K562 (cell line): ENCODE measurements around the gene CDC123. TPM values are rescaled to one million over a fixed set of nuclear protein-coding genes. Genes with fewer than 3 reads are reported as not detected.

ENCODE experiments used
- ATAC-seq: fragments of 200-7000 bp; cut with Tn5 transposase; 3 replicates; pipeline ENCODE4 v1.9.1; 2020; ENCODE audit warnings: moderate library complexity
- BruUV-seq: library from RNA; stranded (reverse); fragments of 400-500 nt; replicated peaks from 2 replicates; lab custom pipeline; 2021; lab: Mats Ljungman, UMichigan
- CTCF ChIA-PET: fragments of 300-600 bp; formaldehyde crosslinking; extraction: SDS; loops from one replicate; lab custom pipeline; 2021; ENCODE audit warnings: low intra/inter-chr PET ratio; lab: Yijun Ruan, JAX
- POLR2A ChIA-PET: fragments of 300-600, 350-650 bp; sonication (Branson Sonifier 250); formaldehyde crosslinking; extraction: SDS; loops from one replicate; lab custom pipeline; 2021; ENCODE audit warnings: antibody characterized with exemption, inconsistent platforms; lab: Yijun Ruan, JAX
- DNase-seq, 4 experiments: peaks; one replicate each; pipeline versions ENCODE4 v3.0.0 to v3.0.0-alpha.2; 2011 to 2018; ENCODE audit warnings: low spot score in 3 of 4, mixed read lengths in 3 of 4; ENCODE audit errors: extremely low read depth in 1 of 4
- FAIRE-seq: peaks from 2 replicates; lab custom pipeline; 2011; peaks lifted over from hg19 to GRCh38; lab: Jason Lieb, UNC
- H2AFZ ChIP-seq: 2 replicates; pipeline ENCODE4 v1.6.0; 2011; ENCODE audit warnings: low read depth, low read length, control low read depth, inconsistent platforms
- H3K27ac ChIP-seq: fragments of 200-600 bp; 3 replicates; pipeline ENCODE4 v1.8.0; 2011; ENCODE audit warnings: low read depth, mild to moderate bottlenecking, control low read depth, inconsistent platforms, low read length, moderate library complexity, mixed read lengths; ENCODE audit errors: extremely low read depth
- H3K27me3 ChIP-seq, 2 experiments: fragments of 300-600 bp in 1 of 2; 2 replicates in 1 of 2; 3 replicates in 1 of 2; pipeline versions ENCODE4 v1.6.0 to v1.8.0; 2011; ENCODE audit warnings: inconsistent platforms in 2 of 2, low read length in 2 of 2, mild to moderate bottlenecking in 1 of 2, mixed read lengths in 1 of 2, moderate library complexity in 1 of 2; ENCODE audit not compliant: control insufficient read depth in 2 of 2, insufficient read depth in 2 of 2
- H3K36me3 ChIP-seq: fragments of 300-600 bp; 3 replicates; pipeline ENCODE4 v1.8.0; 2011; ENCODE audit warnings: mild to moderate bottlenecking, low read length, inconsistent platforms; ENCODE audit not compliant: control insufficient read depth, insufficient read depth
- H3K4me1 ChIP-seq, 2 experiments: fragments of 200-600 bp in 1 of 2; replicated peaks in 1 of 2; 2 replicates in 1 of 2; 3 replicates in 1 of 2; pipeline versions ENCODE4 v1.5.1 to v1.8.0; 2011; ENCODE audit warnings: inconsistent platforms in 2 of 2, low read length in 2 of 2, mild to moderate bottlenecking in 1 of 2, mixed read lengths in 1 of 2, moderate library complexity in 1 of 2; ENCODE audit not compliant: control insufficient read depth in 2 of 2, insufficient read depth in 2 of 2
- H3K4me2 ChIP-seq: 2 replicates; pipeline ENCODE4 v1.6.1; 2011; ENCODE audit warnings: low read length, control low read depth, inconsistent platforms, mixed read lengths; ENCODE audit not compliant: insufficient read depth
- H3K4me3 ChIP-seq: fragments of 200-600 bp; sonication (generic), shearing (Covaris generic); 2 replicates; pipeline ENCODE4 v1.5.1; 2016; ENCODE audit warnings: control low read depth, inconsistent platforms
- H3K79me2 ChIP-seq: fragments of 200-600 bp; 3 replicates; pipeline ENCODE4 v1.8.0; 2011; ENCODE audit warnings: low read length, inconsistent platforms; ENCODE audit not compliant: control insufficient read depth, insufficient read depth
- H3K9ac ChIP-seq, 2 experiments: 2 replicates each; pipeline versions ENCODE4 v1.6.0 to v1.6.1; 2011; ENCODE audit warnings: low read depth in 2 of 2, low read length in 2 of 2, control low read depth in 1 of 2, inconsistent platforms in 1 of 2, mild to moderate bottlenecking in 1 of 2, mixed read lengths in 1 of 2; ENCODE audit not compliant: insufficient read depth in 1 of 2
- H3K9me1 ChIP-seq: one replicate; pipeline ENCODE4 v1.6.0; 2011; ENCODE audit warnings: inconsistent platforms, mild to moderate bottlenecking, low read length, moderate library complexity; ENCODE audit not compliant: control insufficient read depth, insufficient read depth
- H3K9me3 ChIP-seq: replicated peaks from 2 replicates; pipeline ENCODE4 v1.5.1; 2011; ENCODE audit warnings: low read depth, low read length, inconsistent platforms; ENCODE audit not compliant: control insufficient read depth, insufficient read depth
- H4K20me1 ChIP-seq: replicated peaks from 2 replicates; pipeline ENCODE4 v1.6.1; 2011; ENCODE audit warnings: low read length, inconsistent platforms, mixed read lengths; ENCODE audit not compliant: control insufficient read depth, insufficient read depth
- FOXO4 ChIP-seq: fragments of 450-650 bp; formaldehyde crosslinking; IDR thresholded peaks from 2 replicates; pipeline ENCODE4 v1.4.0; 2020; ENCODE audit warnings: mild to moderate bottlenecking, moderate library complexity
- GABPB1 ChIP-seq: sonication (generic); formaldehyde crosslinking; IDR thresholded peaks from 2 replicates; pipeline ENCODE4 v1.8.0; 2022; ENCODE audit warnings: mild to moderate bottlenecking, missing genetic modification reagents
- MNT ChIP-seq, 2 experiments: fragments of 450-650 bp; conservative IDR thresholded peaks; 2 replicates each; pipeline ENCODE4 v1.6.1; 2017; ENCODE audit warnings: mild to moderate bottlenecking in 2 of 2, moderate library complexity in 2 of 2
- NUFIP1 ChIP-seq: fragments of 450-650 bp; IDR thresholded peaks from 2 replicates; pipeline ENCODE4 v1.6.1; 2018; ENCODE audit not compliant: partially characterized antibody
- TAF15 ChIP-seq: fragments of 200-400 bp; formaldehyde crosslinking; IDR thresholded peaks from 2 replicates; pipeline ENCODE4 v1.6.1; 2017; ENCODE audit warnings: mild to moderate bottlenecking, low read depth, low read length, moderate library complexity
- ZNF197 ChIP-seq: fragments of 200-800 bp; sonication (Bioruptor generic); IDR thresholded peaks from 2 replicates; pipeline ENCODE4 v1.6.1; 2016; ENCODE audit warnings: low read depth, missing genetic modification characterization, missing compliant biosample characterization
- ZNF561 ChIP-seq: fragments of 450-650 bp; formaldehyde crosslinking; conservative IDR thresholded peaks from 2 replicates; pipeline ENCODE4 v1.4.0; 2020; ENCODE audit warnings: mild to moderate bottlenecking, moderate library complexity
- ZNF707 ChIP-seq: fragments of 250-450 bp; sonication (Bioruptor Pico); conservative IDR thresholded peaks from 2 replicates; pipeline ENCODE4 v1.8.0; 2022; ENCODE audit warnings: inconsistent platforms, mild to moderate bottlenecking, moderate library complexity
- ZSCAN32 ChIP-seq: fragments of 450-650 bp; formaldehyde crosslinking; IDR thresholded peaks from 2 replicates; pipeline ENCODE4 v1.4.0; 2020; ENCODE audit warnings: mild to moderate bottlenecking, moderate library complexity
- WGBS: fragments of 100-300 bp; shearing (Covaris generic); methylation state at CpG from one replicate; pipeline ENCODE4 v1.1.6; 2016; ENCODE audit warnings: low coverage, mixed read lengths; ENCODE audit not compliant: insufficient coverage; ENCODE audit errors: missing lambda C conversion rate; 5-methylcytosine and 5-hydroxymethylcytosine counted together
- in situ Hi-C: fragments of 300-500 bp; cut with MboI; formaldehyde crosslinking; loops from 4 replicates; pipeline ENCODE4 v1.15.0; 2018; ENCODE audit warnings: inconsistent platforms, mixed read lengths
- intact Hi-C: fragments of 100-400 bp; cut with micrococcal nuclease; formaldehyde crosslinking; loops from 2 replicates; pipeline ENCODE4 v1.14.2; 2022
- polyA plus RNA-seq, 8 experiments: library from polyadenylated mRNA; depleted of rRNA in 4 of 8; stranded (reverse) in 5 of 8; unstranded in 3 of 8; fragments of >200 nt; fragmentation: Nextera tagmentation in 2 of 8; fragmentation: Illumina TruSeq in 1 of 8; extraction: Ambion mirVana in 2 of 8; extraction: Trizol in 1 of 8; gene quantifications; 2 replicates each; pipeline versions ENCODE4 v1.2.1 to v1.2.3, GENCODE V29; 2011 to 2014; ENCODE audit warnings: inconsistent platforms in 1 of 8, missing spikeins in 1 of 8
- total RNA-seq, 7 experiments: library from RNA; depleted of rRNA in 6 of 7; stranded (reverse); fragments of >200 nt in 6 of 7; fragmentation: Illumina TruSeq in 2 of 7; extraction: Trizol in 2 of 7; gene quantifications; 2 replicates each; pipeline versions ENCODE4 v1.2.1 to v1.2.3, GENCODE V29; 2011 to 2021; ENCODE audit warnings: low replicate concordance in 1 of 7

Gene CDC123
- total and polyA plus RNA-seq, 9 of the 15 experiments (the other 6 are each of a cell fraction or from before 2014, with no cell fraction given): 137 to 288 (median 175) TPM

GRCh38 chr10:12255048-12255447, 59.1 kb downstream of the CDC123 start:
- in situ Hi-C loops: no loop called here
- no peak for TF ChIP-seq FOXO4 (CRISPR knock-in tag)
- no peak for TF ChIP-seq ZNF197 (CRISPR knock-in tag)
- TF ChIP-seq MNT (conservative IDR thresholded peaks at IDR 0.05): no peak
- no peak for TF ChIP-seq TAF15
- no peak for TF ChIP-seq NUFIP1
- no peak for TF ChIP-seq ZNF561 (CRISPR knock-in tag)
- no peak for TF ChIP-seq ZSCAN32 (CRISPR knock-in tag)
- TF ChIP-seq ZNF707 (CRISPR knock-in tag): no peak
- TF ChIP-seq GABPB1 (CRISPR knock-in tag): no peak

More at GRCh38 chr10:12255048-12255447, 59.1 kb downstream of the CDC123 start:
- H3K4me3 ChIP-seq: no peak overlapping the region
- no peak overlapping the region for H3K27ac ChIP-seq
- WGBS: 0% methylated on average over 1 of the region's 1 CpG
- no peaks in the 10 kb centered on the region; a peak in 1 of 5 replicates for H3K4me1 ChIP-seq
- CTCF ChIA-PET: no interaction called here
- no peak overlapping the region for H3K4me2 ChIP-seq
- POLR2A ChIA-PET: no interaction called here
- H3K79me2 ChIP-seq: no peaks in the 10 kb centered on the region
- DNase-seq: no peak
- no peak overlapping the region for H3K9ac ChIP-seq
- intact Hi-C loops: no loop called here
- BruUV-seq: no TSS peak
- no peak for FAIRE-seq
- no peaks in the 10 kb centered on the region for H3K27me3 ChIP-seq
- H4K20me1 ChIP-seq: no peaks in the 10 kb centered on the region
- ATAC-seq: no peak
- H2AFZ ChIP-seq: no peak overlapping the region
- H3K9me3 ChIP-seq: no peaks in the 10 kb centered on the region; the same call in 1 of the 2 replicates
- no peaks in the 10 kb centered on the region for H3K9me1 ChIP-seq
- peaks cover 4% of the 10 kb centered on the region; the same call in 1 of the 3 replicates for H3K36me3 ChIP-seq
